Breast epithelium (tissue), 4 donors: ENCODE data around the gene TOX2. TPM values are rescaled to one million over a fixed set of nuclear protein-coding genes. Genes with fewer than 3 reads are reported as not detected.

Source experiments
- DNase-seq, 2 donors: peaks; one replicate each; pipeline ENCODE4 v3.0.0-alpha.2; 2019; ENCODE audit warnings: low spot score in 2 of 2
- H3K27ac ChIP-seq, 2 donors: fragments of 200-600 bp; sonication (generic) in 1 of 2; one replicate each; pipeline ENCODE4 v1.5.1; 2016 to 2019; ENCODE audit warnings: mild to moderate bottlenecking in 1 of 2
- H3K27me3 ChIP-seq, 2 donors: fragments of 200-600 bp; sonication (generic) in 1 of 2; one replicate each; pipeline versions ENCODE4 v1.5.1 to v1.6.0; 2017 to 2019; ENCODE audit warnings: control low read depth in 1 of 2, mild to moderate bottlenecking in 1 of 2
- H3K36me3 ChIP-seq: fragments of 200-600 bp; one replicate; pipeline ENCODE4 v1.5.1; 2019
- H3K4me1 ChIP-seq, 2 donors: fragments of 200-600 bp; sonication (generic); one replicate each; pipeline ENCODE4 v1.5.1; 2016 to 2019; ENCODE audit warnings: control low read depth in 1 of 2
- H3K4me3 ChIP-seq, 3 donors: fragments of 200-600 bp; sonication (generic); 1 replicate in 2 of 3; 2 replicates in 1 of 3; pipeline ENCODE4 v1.5.1; 2016 to 2019; ENCODE audit warnings: mild to moderate bottlenecking in 3 of 3, moderate library complexity in 2 of 3
- H3K9me3 ChIP-seq, 2 donors: fragments of 200-600 bp; sonication (generic) in 1 of 2; one replicate each; pipeline ENCODE4 v1.5.1; 2016 to 2019; ENCODE audit warnings: control low read depth in 1 of 2
- POLR2A ChIP-seq: fragments of 450-650 bp; IDR thresholded peaks from one replicate; pipeline ENCODE4 v1.6.1; 2016; ENCODE audit warnings: antibody characterized with exemption, mild to moderate bottlenecking, moderate library complexity
- POLR2AphosphoS5 ChIP-seq, 3 donors: sonication (generic); formaldehyde crosslinking; IDR thresholded peaks; one replicate each; pipeline ENCODE4 v1.6.1; 2017; ENCODE audit warnings: antibody characterized with exemption in 3 of 3
- intact Hi-C: fragments of 100-400 bp; cut with DNase I; formaldehyde crosslinking; loops from one replicate; pipeline ENCODE4 v1.15.1; 2023; ENCODE audit warnings: low total_unique reads
- total RNA-seq, 3 donors: library from RNA; depleted of rRNA; stranded (reverse); fragments of >200 nt; gene quantifications; one replicate each; pipeline ENCODE4 v1.1.0, GENCODE V29; 2016
- TF ChIP-seq, protein P1 (sequence below), 3 donors: fragments of 450-650 bp; IDR thresholded peaks; one replicate each; pipeline ENCODE4 v1.5.1; 2016 to 2017; ENCODE audit warnings: antibody characterized with exemption in 3 of 3, mild to moderate bottlenecking in 3 of 3, moderate library complexity in 3 of 3

The TOX2 gene
- total RNA-seq, 3 donors from 2014 or later: 0.44 to 7.4 (median 0.66) TPM

GRCh38 chr20:44028003-44028730 lies 113.5 kb downstream of the TOX2 start:
- H3K27ac ChIP-seq: no peak overlapping the region
- H3K27me3 ChIP-seq: peaks cover 0 to 11% of the 10 kb centered on the region in 2 donors
- intact Hi-C loops: no loop called here
- no peak overlapping the region for H3K4me3 ChIP-seq
- TF ChIP-seq, protein P1, sequence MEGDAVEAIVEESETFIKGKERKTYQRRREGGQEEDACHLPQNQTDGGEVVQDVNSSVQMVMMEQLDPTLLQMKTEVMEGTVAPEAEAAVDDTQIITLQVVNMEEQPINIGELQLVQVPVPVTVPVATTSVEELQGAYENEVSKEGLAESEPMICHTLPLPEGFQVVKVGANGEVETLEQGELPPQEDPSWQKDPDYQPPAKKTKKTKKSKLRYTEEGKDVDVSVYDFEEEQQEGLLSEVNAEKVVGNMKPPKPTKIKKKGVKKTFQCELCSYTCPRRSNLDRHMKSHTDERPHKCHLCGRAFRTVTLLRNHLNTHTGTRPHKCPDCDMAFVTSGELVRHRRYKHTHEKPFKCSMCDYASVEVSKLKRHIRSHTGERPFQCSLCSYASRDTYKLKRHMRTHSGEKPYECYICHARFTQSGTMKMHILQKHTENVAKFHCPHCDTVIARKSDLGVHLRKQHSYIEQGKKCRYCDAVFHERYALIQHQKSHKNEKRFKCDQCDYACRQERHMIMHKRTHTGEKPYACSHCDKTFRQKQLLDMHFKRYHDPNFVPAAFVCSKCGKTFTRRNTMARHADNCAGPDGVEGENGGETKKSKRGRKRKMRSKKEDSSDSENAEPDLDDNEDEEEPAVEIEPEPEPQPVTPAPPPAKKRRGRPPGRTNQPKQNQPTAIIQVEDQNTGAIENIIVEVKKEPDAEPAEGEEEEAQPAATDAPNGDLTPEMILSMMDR (IDR thresholded peaks at IDR 0.05): no peak
- TF ChIP-seq POLR2AphosphoS5 (IDR thresholded peaks at IDR 0.05) (no peak), POLR2A (no peak)
- H3K4me1 ChIP-seq: no peaks in the 10 kb centered on the region
- no peaks in the 10 kb centered on the region for H3K36me3 ChIP-seq
- no peaks in the 10 kb centered on the region for H3K9me3 ChIP-seq
- no peak for DNase-seq

DNA sequence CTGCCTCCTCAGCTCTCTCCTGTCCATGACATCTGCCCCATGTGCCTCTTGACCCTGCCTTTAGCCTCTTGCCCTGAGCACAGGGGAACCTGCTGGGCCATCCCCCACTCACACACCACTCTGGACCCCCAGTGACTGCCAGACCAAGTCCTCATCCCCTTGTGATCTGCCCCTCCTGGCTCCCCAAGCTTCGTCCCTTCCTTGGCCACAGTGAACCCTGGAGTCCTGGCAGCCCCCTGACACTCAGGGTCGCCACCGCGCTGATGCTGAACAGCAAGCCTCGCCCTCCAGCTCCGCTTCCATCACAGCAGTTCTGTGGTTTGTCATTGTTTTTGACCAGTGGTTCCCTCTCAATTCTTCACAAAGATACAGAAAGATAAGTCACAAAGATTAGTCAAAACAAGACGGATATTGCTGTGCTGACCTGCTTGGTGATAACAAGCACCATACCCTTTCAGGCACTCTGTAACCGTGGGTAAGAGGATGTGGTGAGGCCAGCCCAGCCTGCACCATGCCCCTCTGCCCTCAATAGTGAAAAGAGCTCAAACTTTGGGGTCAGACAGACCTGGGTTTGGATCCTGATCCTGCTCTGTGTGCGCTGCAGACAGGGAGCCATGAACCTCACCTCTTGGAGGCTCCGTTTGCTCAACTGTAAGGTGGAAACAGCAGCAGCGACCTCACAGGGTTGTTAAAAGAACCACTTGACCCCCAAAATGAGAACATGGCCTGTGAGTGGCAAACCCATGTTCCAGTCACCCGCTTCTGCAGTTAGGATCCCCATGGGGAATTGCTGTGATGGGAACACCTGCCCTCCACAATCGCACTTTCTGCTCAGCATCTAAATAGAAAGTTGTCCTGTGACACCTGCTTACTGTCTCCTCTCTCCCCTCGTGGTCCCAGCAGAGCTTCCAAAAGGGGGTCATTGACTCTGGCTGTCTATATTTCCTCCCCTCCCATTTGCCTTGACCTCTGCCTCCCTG lies 114.5 kb downstream of the TOX2 start:
- peaks cover 0 to 15% of the 10 kb centered on the region in 2 donors for H3K27me3 ChIP-seq
- no peaks in the 10 kb centered on the region for H3K9me3 ChIP-seq
- H3K36me3 ChIP-seq: no peaks in the 10 kb centered on the region
- TF ChIP-seq POLR2A (no peak), POLR2AphosphoS5 (IDR thresholded peaks at IDR 0.05) (no peak)
- TF ChIP-seq, protein P1 (IDR thresholded peaks at IDR 0.05): no peak
- DNase-seq: no peak
- H3K4me3 ChIP-seq: no peak overlapping the region
- intact Hi-C loops: no loop called here
- no peak overlapping the region for H3K27ac ChIP-seq
- no peaks in the 10 kb centered on the region for H3K4me1 ChIP-seq

DNA sequence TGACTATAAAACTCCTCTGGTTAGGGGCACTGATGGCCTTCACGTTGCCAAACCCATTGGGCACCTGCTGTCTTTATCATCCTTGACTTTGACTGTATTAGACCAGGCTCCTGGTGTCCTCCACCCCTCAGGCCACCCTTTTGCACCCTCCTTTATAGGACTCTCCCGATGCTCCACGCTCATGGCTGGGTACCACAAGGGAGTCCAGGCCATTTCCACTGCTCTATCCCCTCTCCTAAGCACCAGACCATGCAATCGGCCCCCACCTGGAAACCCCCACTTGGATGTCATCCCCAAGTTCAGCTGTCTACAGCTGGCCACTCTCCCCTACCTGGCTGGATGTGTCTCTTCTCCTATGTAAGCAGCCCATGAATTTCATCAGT lies 115.2 kb downstream of the TOX2 start:
- Histone ChIP-seq H3K27ac (no peak overlapping the region), H3K36me3 (no peaks in the 10 kb centered on the region), H3K27me3 (peaks cover 0 to 19% of the 10 kb centered on the region in 2 donors), H3K9me3 (no peaks in the 10 kb centered on the region), H3K4me1 (no peaks in the 10 kb centered on the region), H3K4me3 (no peak overlapping the region)
- no peak for DNase-seq
- intact Hi-C loops: no loop called here
- TF ChIP-seq POLR2A: no peak
- TF ChIP-seq, protein P1 (IDR thresholded peaks at IDR 0.05): no peak
- TF ChIP-seq POLR2AphosphoS5 (IDR thresholded peaks at IDR 0.05): no peak

DNA sequence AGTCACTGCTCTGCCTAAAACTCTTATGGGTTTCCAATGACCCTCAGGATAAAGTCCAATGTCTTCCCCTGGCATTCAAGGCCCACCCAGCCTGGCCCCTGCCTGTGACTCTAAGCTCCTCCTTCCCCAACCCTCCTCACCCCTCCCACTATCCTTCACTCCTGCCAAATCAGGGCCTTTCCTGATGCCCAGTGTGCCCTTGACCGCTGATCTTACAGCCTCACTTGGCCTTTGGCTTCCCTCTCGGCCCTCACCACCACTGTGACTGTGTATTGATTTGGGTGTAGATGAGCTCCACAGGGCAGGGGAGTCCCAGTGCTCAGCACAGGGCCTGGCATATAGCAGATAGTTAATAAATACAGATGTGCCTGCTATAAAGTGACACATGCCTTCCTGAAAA lies 115.7 kb downstream of the TOX2 start:
- no peak for DNase-seq
- intact Hi-C loops: no loop called here
- Histone ChIP-seq H3K4me3 (no peak overlapping the region), H3K27ac (no peak overlapping the region), H3K4me1 (no peaks in the 10 kb centered on the region), H3K9me3 (no peaks in the 10 kb centered on the region), H3K36me3 (no peaks in the 10 kb centered on the region), H3K27me3 (peaks cover 0 to 19% of the 10 kb centered on the region in 2 donors)
- no peak for TF ChIP-seq POLR2A
- TF ChIP-seq, protein P1 (IDR thresholded peaks at IDR 0.05): no peak
- TF ChIP-seq POLR2AphosphoS5 (IDR thresholded peaks at IDR 0.05): no peak
